WTC11 (cell line): ENCODE results near the gene OLFM1. TPM values are rescaled to one million over a fixed set of nuclear protein-coding genes. Genes with fewer than 3 reads are reported as not detected.

Source experiments
- ATAC-seq: fragments of 200-7000 bp; cut with Tn5 transposase; 2 replicates; pipeline ENCODE4 v1.10.0; 2021; ENCODE audit warnings: mild to moderate bottlenecking, moderate library complexity
- CTCF ChIA-PET: fragments of 300-600 bp; sonication (Branson Sonifier 250); formaldehyde crosslinking; loops from one replicate; lab custom pipeline; 2021; ENCODE audit warnings: antibody characterized with exemption; lab: Charles Lee
- POLR2A ChIA-PET: fragments of 350-600 bp; sonication (Branson Sonifier 250); formaldehyde crosslinking; loops from one replicate; lab custom pipeline; 2021; ENCODE audit warnings: antibody characterized with exemption; lab: Charles Lee
- DNase-seq: peaks from one replicate; pipeline ENCODE4 v3.0.0; 2021; ENCODE audit warnings: low spot score
- H3K27ac Mint-ChIP-seq: 2 replicates; pipeline ENCODE4 v1.8.0; 2021; ENCODE audit warnings: mixed read lengths
- H3K27me3 Mint-ChIP-seq: 2 replicates; pipeline ENCODE4 v1.8.0; 2021; ENCODE audit warnings: low read depth, mild to moderate bottlenecking, moderate library complexity, mixed read lengths
- H3K36me3 Mint-ChIP-seq: 2 replicates; pipeline ENCODE4 v1.8.0; 2021; ENCODE audit warnings: mixed read lengths
- H3K4me1 Mint-ChIP-seq: 2 replicates; pipeline ENCODE4 v1.8.0; 2022; ENCODE audit warnings: mixed read lengths
- H3K4me3 Mint-ChIP-seq: 2 replicates; pipeline ENCODE4 v1.8.0; 2021; ENCODE audit warnings: mild to moderate bottlenecking, moderate library complexity, mixed read lengths
- H3K9me3 Mint-ChIP-seq: 2 replicates; pipeline ENCODE4 v1.8.0; 2021; ENCODE audit warnings: mixed read lengths
- ARID4B ChIP-seq: sonication (generic); formaldehyde crosslinking; IDR thresholded peaks from 2 replicates; pipeline ENCODE4 v1.8.0; 2023; ENCODE audit warnings: missing genetic modification reagents, mild to moderate bottlenecking, borderline replicate concordance
- FOXP1 ChIP-seq: sonication (generic); formaldehyde crosslinking; IDR thresholded peaks from 2 replicates; pipeline ENCODE4 v1.8.0; 2022; ENCODE audit warnings: missing genetic modification reagents, mild to moderate bottlenecking, moderate library complexity, borderline replicate concordance
- HMGXB4 ChIP-seq: sonication (generic); formaldehyde crosslinking; IDR thresholded peaks from 2 replicates; pipeline ENCODE4 v1.8.1; 2023; ENCODE audit warnings: mild to moderate bottlenecking, moderate library complexity, missing genetic modification reagents
- MYBL2 ChIP-seq: sonication (generic); formaldehyde crosslinking; IDR thresholded peaks from 2 replicates; pipeline ENCODE4 v1.8.1; 2023; ENCODE audit warnings: mild to moderate bottlenecking, moderate library complexity, missing genetic modification reagents
- NR2C2 ChIP-seq: sonication (generic); formaldehyde crosslinking; IDR thresholded peaks from 2 replicates; pipeline ENCODE4 v1.8.0; 2022; ENCODE audit warnings: mild to moderate bottlenecking, missing genetic modification reagents
- PRRX2 ChIP-seq: fragments of 250-450 bp; sonication (Bioruptor Pico); IDR thresholded peaks from 2 replicates; pipeline ENCODE4 v1.8.0; 2021; ENCODE audit warnings: mild to moderate bottlenecking
- RELA ChIP-seq: sonication (generic); formaldehyde crosslinking; IDR thresholded peaks from 2 replicates; pipeline ENCODE4 v1.8.1; 2022; ENCODE audit warnings: missing genetic modification reagents, mild to moderate bottlenecking, borderline replicate concordance
- TCF7 ChIP-seq: sonication (generic); formaldehyde crosslinking; IDR thresholded peaks from 2 replicates; pipeline ENCODE4 v1.8.0; 2022; ENCODE audit warnings: mild to moderate bottlenecking, low read depth, missing genetic modification reagents, moderate library complexity
- TP53 ChIP-seq: sonication (generic); formaldehyde crosslinking; IDR thresholded peaks from 2 replicates; pipeline ENCODE4 v1.8.1; 2023; ENCODE audit warnings: mild to moderate bottlenecking, missing genetic modification reagents
- ZNF121 ChIP-seq: sonication (generic); formaldehyde crosslinking; IDR thresholded peaks from 2 replicates; pipeline ENCODE4 v1.8.0; 2023; ENCODE audit warnings: missing genetic modification reagents
- ZNF425 ChIP-seq: fragments of 250-450 bp; sonication (Bioruptor Pico); conservative IDR thresholded peaks from 2 replicates; pipeline ENCODE4 v1.9.0; 2021; ENCODE audit warnings: mild to moderate bottlenecking
- total RNA-seq: library from RNA; stranded (reverse); gene quantifications from 3 replicates; pipeline ENCODE4 v1.2.3, GENCODE V29; 2021
- TF ChIP-seq, protein P1 (sequence below): fragments of 250-450 bp; sonication (Bioruptor Pico); IDR thresholded peaks from 2 replicates; pipeline ENCODE4 v1.9.0; 2021; ENCODE audit warnings: mild to moderate bottlenecking, borderline replicate concordance
- TF ChIP-seq, protein P2 (sequence below): sonication (generic); formaldehyde crosslinking; IDR thresholded peaks from 2 replicates; pipeline ENCODE4 v1.8.0; 2022; ENCODE audit warnings: missing genetic modification reagents
- TF ChIP-seq, protein P3 (sequence below): sonication (generic); formaldehyde crosslinking; IDR thresholded peaks from 2 replicates; pipeline ENCODE4 v1.8.1; 2023; ENCODE audit warnings: mild to moderate bottlenecking, missing genetic modification reagents

OLFM1 gene
- total RNA-seq, 1 experiment from 2014 or later, result 37.6 TPM

DNA sequence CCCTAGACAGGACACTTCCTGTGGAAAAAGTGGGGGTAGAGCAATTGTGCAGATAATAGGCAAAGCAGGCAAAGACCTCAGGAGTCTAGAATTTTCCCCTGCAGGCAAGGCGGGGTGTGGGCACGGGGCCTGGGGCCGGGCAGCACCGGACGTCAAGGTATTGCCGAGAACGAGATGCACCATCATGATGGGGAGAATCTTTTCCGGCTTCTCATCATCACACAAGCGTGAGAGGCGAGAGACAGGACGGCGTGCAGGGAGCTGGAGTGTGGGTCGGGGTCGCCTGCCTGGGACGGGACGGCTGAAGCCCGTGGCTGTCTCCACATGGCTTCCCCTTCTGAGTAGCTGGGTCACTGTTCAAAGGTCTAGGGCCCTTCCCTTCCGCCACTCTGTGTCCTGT, 44.5 kb downstream of the OLFM1 start (continued):
- TF ChIP-seq ARID4B (CRISPR knock-in tag) (no peak), FOXP1 (CRISPR knock-in tag) (no peak), ZNF121 (CRISPR knock-in tag) (no peak), ZNF425 (CRISPR knock-in tag) (no peak)

DNA sequence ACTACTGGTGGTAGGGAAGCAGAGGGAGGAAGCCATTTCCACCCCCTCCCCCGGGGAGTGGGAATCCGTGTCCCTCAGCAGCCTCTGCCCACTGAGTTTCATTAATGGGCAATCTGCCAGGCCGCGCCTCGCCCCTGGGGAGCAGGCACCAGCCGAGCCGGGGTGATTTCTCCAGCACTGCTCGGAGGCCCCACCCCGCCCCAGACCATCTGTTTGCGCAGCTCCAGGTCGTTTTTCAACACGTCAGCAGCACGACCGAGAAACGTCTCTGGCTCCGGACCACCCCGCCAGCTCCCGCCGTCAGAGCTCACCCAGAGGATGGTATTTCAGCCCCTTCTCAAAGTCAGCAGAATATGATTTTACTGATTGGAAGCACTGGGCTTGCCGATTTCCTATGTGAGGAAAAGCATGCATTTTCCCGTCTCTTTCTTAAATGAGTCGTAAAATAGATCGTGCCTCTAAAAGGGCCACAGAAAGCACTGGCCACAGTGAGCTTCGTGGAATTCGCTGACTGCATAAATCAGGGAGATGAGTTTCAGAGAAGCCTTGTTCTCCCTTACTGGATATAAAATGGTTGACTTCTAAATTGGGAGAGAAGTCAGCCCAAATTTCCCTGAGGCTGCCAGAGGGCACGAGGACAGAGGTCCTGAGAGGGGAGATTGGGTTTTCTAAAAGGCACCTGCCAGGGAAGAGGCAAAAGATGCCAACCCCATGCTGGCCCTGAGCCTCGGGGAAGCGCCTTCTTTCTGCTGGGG, 47.0 kb downstream of the OLFM1 start:
- DNase-seq, result no peak
- Mint-ChIP-seq H3K4me3 (no peak overlapping the region), H3K36me3 (peaks cover 13% of the 10 kb centered on the region), H3K27me3 (no peaks in the 10 kb centered on the region; the same call in 1 of the 2 replicates), H3K9me3 (peaks cover 28% of the 10 kb centered on the region), H3K4me1 (peaks cover 16% of the 10 kb centered on the region), H3K27ac (no peak overlapping the region)
- CTCF ChIA-PET, result no interaction called here
- POLR2A ChIA-PET, result no interaction called here
- no peak for ATAC-seq
- TF ChIP-seq, protein P1, sequence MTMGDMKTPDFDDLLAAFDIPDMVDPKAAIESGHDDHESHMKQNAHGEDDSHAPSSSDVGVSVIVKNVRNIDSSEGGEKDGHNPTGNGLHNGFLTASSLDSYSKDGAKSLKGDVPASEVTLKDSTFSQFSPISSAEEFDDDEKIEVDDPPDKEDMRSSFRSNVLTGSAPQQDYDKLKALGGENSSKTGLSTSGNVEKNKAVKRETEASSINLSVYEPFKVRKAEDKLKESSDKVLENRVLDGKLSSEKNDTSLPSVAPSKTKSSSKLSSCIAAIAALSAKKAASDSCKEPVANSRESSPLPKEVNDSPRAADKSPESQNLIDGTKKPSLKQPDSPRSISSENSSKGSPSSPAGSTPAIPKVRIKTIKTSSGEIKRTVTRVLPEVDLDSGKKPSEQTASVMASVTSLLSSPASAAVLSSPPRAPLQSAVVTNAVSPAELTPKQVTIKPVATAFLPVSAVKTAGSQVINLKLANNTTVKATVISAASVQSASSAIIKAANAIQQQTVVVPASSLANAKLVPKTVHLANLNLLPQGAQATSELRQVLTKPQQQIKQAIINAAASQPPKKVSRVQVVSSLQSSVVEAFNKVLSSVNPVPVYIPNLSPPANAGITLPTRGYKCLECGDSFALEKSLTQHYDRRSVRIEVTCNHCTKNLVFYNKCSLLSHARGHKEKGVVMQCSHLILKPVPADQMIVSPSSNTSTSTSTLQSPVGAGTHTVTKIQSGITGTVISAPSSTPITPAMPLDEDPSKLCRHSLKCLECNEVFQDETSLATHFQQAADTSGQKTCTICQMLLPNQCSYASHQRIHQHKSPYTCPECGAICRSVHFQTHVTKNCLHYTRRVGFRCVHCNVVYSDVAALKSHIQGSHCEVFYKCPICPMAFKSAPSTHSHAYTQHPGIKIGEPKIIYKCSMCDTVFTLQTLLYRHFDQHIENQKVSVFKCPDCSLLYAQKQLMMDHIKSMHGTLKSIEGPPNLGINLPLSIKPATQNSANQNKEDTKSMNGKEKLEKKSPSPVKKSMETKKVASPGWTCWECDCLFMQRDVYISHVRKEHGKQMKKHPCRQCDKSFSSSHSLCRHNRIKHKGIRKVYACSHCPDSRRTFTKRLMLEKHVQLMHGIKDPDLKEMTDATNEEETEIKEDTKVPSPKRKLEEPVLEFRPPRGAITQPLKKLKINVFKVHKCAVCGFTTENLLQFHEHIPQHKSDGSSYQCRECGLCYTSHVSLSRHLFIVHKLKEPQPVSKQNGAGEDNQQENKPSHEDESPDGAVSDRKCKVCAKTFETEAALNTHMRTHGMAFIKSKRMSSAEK (CRISPR knock-in tag), result no peak
- TF ChIP-seq HMGXB4 (CRISPR knock-in tag), result no peak
- TF ChIP-seq TCF7 (CRISPR knock-in tag), result no peak
- no peak for TF ChIP-seq FOXP1 (CRISPR knock-in tag)
- no peak for TF ChIP-seq PRRX2 (CRISPR knock-in tag)
- TF ChIP-seq TP53 (CRISPR knock-in tag), result no peak
- no peak for TF ChIP-seq RELA (CRISPR knock-in tag)
- TF ChIP-seq MYBL2 (CRISPR knock-in tag), result no peak
- no peak for TF ChIP-seq NR2C2
- TF ChIP-seq, protein P2, sequence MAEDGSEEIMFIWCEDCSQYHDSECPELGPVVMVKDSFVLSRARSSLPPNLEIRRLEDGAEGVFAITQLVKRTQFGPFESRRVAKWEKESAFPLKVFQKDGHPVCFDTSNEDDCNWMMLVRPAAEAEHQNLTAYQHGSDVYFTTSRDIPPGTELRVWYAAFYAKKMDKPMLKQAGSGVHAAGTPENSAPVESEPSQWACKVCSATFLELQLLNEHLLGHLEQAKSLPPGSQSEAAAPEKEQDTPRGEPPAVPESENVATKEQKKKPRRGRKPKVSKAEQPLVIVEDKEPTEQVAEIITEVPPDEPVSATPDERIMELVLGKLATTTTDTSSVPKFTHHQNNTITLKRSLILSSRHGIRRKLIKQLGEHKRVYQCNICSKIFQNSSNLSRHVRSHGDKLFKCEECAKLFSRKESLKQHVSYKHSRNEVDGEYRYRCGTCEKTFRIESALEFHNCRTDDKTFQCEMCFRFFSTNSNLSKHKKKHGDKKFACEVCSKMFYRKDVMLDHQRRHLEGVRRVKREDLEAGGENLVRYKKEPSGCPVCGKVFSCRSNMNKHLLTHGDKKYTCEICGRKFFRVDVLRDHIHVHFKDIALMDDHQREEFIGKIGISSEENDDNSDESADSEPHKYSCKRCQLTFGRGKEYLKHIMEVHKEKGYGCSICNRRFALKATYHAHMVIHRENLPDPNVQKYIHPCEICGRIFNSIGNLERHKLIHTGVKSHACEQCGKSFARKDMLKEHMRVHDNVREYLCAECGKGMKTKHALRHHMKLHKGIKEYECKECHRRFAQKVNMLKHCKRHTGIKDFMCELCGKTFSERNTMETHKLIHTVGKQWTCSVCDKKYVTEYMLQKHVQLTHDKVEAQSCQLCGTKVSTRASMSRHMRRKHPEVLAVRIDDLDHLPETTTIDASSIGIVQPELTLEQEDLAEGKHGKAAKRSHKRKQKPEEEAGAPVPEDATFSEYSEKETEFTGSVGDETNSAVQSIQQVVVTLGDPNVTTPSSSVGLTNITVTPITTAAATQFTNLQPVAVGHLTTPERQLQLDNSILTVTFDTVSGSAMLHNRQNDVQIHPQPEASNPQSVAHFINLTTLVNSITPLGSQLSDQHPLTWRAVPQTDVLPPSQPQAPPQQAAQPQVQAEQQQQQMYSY (CRISPR knock-in tag), result no peak
- TF ChIP-seq, protein P3, sequence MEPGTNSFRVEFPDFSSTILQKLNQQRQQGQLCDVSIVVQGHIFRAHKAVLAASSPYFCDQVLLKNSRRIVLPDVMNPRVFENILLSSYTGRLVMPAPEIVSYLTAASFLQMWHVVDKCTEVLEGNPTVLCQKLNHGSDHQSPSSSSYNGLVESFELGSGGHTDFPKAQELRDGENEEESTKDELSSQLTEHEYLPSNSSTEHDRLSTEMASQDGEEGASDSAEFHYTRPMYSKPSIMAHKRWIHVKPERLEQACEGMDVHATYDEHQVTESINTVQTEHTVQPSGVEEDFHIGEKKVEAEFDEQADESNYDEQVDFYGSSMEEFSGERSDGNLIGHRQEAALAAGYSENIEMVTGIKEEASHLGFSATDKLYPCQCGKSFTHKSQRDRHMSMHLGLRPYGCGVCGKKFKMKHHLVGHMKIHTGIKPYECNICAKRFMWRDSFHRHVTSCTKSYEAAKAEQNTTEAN (CRISPR knock-in tag), result no peak
